GM23338 (cell line): Measurements from ENCODE around the gene PTGIR.

Source experiments
- CTCF ChIP-seq, 2 experiments: fragments of 200-600 bp in 1 of 2; sonication (generic) in 1 of 2; conservative IDR thresholded peaks; 2 replicates each; pipeline versions ENCODE4 v1.5.1 to v1.6.1; 2016 to 2017; ENCODE audit warnings: antibody characterized with exemption in 2 of 2, low read depth in 2 of 2, mild to moderate bottlenecking in 2 of 2, moderate library complexity in 1 of 2
- EZH2 ChIP-seq: fragments of 200-600 bp; sonication (generic); IDR thresholded peaks from one replicate; pipeline ENCODE4 v1.8.0; 2017; ENCODE audit warnings: antibody characterized with exemption, mild to moderate bottlenecking, low read depth; ENCODE audit not compliant: unreplicated experiment
- EZH2phosphoT487 ChIP-seq: fragments of 200-600 bp; sonication (generic); IDR thresholded peaks from one replicate; pipeline ENCODE4 v1.8.1; 2018; ENCODE audit warnings: antibody characterized with exemption; ENCODE audit not compliant: unreplicated experiment
- JUNB ChIP-seq: IDR thresholded peaks from one replicate; pipeline ENCODE4 v1.6.1; 2016; ENCODE audit warnings: antibody characterized with exemption; ENCODE audit not compliant: unreplicated experiment
- POLR2AphosphoS5 ChIP-seq: IDR thresholded peaks from 2 replicates; pipeline ENCODE4 v1.6.1; 2016; ENCODE audit warnings: antibody characterized with exemption, low read depth
- ZNF114 ChIP-seq: fragments of 250-450 bp; sonication (Bioruptor Pico); IDR thresholded peaks from 2 replicates; pipeline ENCODE4 v1.5.0; 2020; ENCODE audit warnings: mild to moderate bottlenecking, moderate library complexity
- TF ChIP-seq, protein P1 (sequence below): IDR thresholded peaks from 2 replicates; pipeline ENCODE4 v1.6.1; 2016; ENCODE audit warnings: antibody characterized with exemption

GRCh38 chr19:46630586-46631205 lies 5.8 kb upstream of the PTGIR start:
- TF ChIP-seq CTCF (conservative IDR thresholded peaks at IDR 0.05; ENCODE audit: low read depth in 2 of 2) (no peak), POLR2AphosphoS5 (no peak), EZH2 (no peak), ZNF114 (CRISPR knock-in tag) (no peak), EZH2phosphoT487 (no peak), JUNB (no peak)
- TF ChIP-seq, protein P1, sequence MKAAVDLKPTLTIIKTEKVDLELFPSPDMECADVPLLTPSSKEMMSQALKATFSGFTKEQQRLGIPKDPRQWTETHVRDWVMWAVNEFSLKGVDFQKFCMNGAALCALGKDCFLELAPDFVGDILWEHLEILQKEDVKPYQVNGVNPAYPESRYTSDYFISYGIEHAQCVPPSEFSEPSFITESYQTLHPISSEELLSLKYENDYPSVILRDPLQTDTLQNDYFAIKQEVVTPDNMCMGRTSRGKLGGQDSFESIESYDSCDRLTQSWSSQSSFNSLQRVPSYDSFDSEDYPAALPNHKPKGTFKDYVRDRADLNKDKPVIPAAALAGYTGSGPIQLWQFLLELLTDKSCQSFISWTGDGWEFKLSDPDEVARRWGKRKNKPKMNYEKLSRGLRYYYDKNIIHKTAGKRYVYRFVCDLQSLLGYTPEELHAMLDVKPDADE, result no peak
